Central memory CD4-positive, alpha-beta T cell (primary cell): Measurements from ENCODE around the gene FUT1.

ENCODE experiments used
- DNase-seq: peaks from one replicate; pipeline ENCODE4 v3.0.0; 2022

Gene FUT1

GRCh38 chr19:48715681-48716171 is 36.7 kb downstream of the FUT1 start:
- no peak for DNase-seq

DNA sequence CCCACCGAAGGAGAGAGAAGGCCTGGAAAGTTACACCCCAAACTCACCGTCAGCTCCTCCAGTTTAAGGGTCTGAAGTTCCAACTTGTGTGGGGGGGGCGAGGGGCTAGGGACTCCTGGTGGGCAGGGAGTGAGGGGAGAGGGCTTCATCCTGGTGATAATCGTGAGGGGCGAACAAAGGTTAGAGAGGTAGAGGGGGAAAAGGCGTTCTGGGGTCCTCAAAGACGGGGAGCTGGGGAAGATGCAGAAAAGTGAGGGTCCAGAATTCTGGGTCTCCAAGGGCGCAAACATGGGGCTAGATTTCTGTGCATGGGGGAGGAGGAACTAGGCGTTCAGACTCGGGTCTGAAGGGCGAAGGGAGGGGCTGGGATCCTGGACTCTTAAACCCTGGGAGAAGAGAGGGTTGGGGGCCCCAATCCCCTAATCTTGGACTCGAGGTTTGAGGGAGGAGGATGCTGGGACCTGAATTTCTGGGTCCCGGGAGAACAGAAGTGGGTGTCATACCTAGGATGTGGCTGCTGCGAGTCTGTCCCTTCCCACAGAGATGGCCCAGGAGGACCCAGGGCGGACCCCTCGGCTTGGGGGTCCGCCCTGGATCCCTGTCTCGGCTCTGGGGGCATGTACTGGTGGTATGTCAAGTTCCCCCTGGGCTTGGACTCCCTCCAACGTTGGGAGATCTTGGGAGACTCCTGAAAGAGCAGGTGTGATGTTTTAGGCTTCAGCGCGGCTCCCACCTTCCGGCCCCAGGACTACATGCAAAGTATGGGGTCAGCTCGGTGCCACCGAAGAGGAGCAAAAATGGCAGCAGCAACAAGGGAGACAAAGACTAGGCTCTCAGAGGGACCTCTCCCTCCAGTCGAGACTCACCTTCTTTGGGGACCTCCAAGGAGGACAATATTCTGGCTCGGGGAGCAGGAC is 37.4 kb downstream of the FUT1 start:
- no peak for DNase-seq

- DNase-seq, result peak; percentile 96
Observed at GRCh38 chr19:48713864-48714755, 38.3 kb downstream of the FUT1 start.

DNA sequence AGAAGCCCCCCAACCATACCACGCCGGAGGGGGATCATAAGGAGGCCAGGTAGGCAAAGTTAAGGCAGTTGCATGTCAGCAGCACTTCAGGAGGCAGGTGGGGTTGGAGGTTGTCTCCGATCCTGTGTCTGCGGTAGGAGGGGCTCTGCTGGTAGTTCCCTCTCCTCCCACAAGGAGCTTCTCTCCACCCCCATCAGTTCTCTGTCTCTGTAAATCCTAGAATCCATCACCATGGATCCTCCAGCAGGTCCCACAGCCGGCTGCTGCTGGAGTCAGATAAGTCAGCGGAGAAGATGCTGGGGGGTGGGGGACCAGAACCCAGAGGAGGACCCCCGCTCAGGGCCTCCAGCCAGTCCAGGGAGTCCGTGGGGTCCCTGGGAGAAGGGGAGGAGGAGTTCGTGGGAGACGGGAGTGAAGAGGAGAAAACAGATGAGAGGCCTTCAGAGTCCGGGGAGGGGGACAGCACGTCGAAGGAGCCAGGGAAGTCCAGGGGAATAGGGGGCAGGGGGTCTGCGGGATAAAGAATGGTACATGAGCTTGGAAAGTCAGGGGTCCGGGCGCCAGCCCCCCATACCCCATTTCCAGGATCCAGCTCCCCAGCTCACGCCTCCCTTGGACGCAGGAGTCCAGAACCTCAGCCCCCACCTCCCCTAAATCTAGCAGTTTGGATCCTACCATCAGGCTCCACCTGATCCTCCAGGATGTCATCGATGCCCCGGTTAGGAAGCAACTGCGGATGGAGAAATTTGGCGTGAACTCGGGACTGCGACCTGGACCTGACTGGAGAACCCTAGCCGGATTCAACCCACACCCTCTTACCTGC is 39.2 kb downstream of the FUT1 start:
- no peak for DNase-seq

GRCh38 chr19:48711106-48711662 is 41.3 kb downstream of the FUT1 start:
- no peak for DNase-seq

GRCh38 chr19:48708471-48708870 is 44.0 kb downstream of the FUT1 start:
- no peak for DNase-seq

GRCh38 chr19:48705431-48705830 is 47.0 kb downstream of the FUT1 start:
- DNase-seq, result no peak

GRCh38 chr19:48703316-48703715 is 49.1 kb downstream of the FUT1 start:
- DNase-seq, result no peak

- DNase-seq, result no peak
Observed at GRCh38 chr19:48702701-48703100, 49.7 kb downstream of the FUT1 start.

- no peak for DNase-seq
Observed at GRCh38 chr19:48698046-48698445, 54.4 kb downstream of the FUT1 start.
